ENCODE data around the gene COX4I1.
A peak's percentile ranks its signal among the peaks of the same experiment; 100 is the strongest.
"Not testable (repeated sequence)": the region's sequence is repeated elsewhere in the genome, so short reads cannot be mapped to it uniquely, and the experiment has no call there.

COX4I1 gene

DNA sequence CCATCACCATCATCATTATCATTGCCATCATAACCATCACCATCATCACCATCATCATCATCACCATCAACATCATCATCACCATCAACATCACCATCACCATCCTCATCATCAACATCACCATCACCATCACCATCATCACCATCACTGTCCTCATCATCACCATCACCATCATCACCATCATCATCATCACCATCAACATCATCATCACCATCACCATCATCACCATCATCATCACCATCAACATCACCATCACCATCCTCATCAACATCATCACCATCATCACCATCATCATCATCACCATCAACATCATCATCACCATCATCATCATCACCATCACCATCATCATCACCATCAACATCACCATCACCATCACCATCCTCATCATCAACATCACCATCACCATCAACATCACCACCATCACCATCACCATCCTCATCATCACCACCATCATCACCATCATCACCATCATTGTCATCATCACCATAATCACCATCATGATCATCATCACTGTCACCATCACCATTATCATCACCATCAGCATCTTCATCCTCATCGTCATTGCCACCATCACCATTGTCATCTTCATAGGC, 23.9 kb downstream of the COX4I1 start:
- no peak for DNase-seq

DNA sequence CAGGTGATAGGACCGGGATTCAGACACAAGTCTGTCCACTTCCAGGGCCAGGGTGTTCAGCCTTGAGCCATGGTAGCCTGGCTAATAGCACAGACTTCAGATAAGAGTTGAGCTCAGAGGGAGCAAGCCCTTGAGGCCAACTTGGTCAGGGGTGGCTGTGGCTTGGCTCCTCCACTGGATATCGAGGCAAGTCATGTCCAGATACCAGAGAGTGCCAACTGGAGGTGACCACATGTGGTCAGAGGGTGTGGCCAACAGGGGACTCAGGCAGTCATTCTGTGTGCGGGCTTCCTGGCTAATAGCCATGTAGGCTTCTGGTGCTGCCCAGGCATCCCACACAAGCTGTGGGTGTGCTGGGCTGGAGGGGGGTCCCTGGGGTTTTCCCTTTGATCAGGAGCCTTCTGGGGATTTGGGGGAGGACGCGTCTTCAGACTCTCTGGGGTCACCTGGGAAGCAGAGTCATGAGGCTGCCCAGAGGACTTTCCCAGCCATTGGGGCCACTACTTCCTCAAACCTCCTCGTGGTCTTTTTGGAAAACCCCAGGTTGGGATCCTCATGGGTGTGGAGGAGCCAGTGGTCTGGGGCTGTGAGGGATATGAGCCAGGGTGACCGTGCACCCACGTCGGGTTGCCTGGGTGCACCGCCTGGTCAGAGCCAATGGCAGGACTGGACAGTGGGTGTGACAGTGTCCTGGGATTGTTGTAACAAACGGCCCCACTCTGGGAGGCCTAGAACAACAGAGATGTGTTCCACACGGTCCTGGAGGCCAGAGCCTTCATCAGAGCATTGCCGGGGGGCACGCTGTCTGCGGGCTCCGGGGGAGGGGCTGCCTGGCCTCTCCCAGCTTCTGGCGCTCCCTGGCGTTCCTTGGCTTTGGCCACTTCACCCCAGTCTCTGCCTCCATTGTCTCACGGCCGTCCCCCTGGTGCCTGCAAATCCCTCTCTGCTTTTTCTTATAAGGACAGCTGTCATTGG, 25.0 kb downstream of the COX4I1 start:
- DNase-seq: no peak

DNA sequence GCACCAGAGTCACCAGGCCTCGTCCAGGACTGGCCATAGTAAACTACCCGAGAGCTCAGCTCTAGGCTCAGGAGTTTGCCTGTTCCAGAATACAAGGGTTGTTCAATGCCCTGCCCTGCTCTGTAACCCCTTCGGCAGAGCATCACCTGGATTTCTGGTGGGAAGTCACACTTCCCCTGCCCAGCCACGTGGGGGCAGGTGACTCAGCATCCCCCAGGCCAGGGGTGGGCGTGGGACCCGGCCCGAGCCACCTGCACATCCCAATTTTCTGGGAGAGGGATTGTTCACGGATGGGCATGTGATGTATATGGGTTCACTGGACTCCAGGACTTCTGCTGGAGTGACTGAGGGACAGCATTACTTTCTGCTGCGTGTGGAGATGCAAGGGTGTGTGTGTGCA, 25.8 kb downstream of the COX4I1 start:
- DNase-seq: no peak

DNA sequence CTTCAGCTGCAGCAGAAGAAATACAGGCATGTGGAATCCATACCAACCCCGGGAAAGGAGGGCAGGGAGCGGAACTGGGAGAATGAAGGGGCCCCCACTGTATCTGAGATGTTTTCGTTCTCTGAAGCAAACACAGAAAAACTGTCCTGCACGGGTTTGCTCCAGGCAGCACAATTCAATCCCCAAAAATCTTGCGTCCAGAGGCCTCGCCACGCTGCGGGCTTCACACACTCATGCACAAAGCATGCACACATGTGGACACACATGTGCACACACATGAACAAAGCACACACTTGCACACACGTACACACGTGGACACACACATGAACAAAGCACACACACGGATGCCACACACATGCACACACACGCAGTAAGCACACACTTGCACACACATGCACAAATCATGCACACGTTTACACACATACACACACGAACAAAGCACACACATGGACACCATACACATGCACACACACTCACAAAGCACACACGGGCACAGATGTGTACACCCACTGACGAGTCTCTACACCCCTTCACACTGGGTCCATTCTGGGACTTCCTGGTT, 27.3 kb downstream of the COX4I1 start:
- DNase-seq: no peak

DNA sequence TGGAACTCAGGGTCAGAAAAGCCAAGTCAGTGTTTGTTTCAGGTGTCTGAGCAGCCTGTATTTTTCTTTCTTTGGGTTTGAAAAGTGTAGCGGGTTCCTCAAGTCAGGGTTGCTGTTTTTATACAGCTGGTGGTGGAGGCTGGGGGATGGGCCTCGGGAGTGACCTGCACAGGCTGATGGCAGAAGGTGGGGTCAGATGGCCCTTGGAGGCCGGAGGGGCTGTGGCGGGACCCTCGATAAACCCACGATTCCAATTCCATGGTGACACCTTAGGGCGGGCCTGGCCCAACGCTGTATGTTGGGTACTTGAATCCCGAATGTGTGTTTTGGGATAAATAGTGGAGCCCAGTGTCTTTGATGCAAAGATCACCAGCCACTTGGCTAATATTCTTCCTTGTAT, 28.7 kb downstream of the COX4I1 start:
- DNase-seq: no peak

DNA sequence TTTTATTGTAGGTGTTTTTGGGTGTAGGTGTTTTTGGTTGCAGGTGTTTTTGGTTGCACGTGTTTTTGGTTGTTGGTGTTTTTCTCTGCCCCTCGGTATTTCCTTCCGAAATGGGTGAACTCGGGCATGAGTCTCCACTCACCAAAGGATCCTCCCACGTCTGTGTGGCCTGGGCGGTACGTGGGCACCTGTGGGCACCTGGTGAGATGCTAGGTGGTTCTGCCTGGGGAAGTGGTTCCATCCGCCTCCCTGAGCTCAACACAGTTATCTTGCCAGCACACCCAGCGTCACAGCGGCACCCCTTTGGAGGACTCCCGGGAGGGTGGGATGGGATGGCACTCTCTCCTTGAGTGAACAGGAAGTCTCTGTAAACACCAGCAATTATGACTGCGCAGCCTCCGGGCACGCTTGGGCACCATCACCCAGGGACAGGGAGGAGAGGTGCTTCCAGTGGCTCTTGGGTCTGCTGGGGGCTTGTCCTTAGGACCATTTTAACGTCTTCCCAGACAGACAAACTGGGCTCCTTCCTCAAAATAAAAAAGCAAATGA, 29.8 kb downstream of the COX4I1 start:
- no peak for DNase-seq

DNA sequence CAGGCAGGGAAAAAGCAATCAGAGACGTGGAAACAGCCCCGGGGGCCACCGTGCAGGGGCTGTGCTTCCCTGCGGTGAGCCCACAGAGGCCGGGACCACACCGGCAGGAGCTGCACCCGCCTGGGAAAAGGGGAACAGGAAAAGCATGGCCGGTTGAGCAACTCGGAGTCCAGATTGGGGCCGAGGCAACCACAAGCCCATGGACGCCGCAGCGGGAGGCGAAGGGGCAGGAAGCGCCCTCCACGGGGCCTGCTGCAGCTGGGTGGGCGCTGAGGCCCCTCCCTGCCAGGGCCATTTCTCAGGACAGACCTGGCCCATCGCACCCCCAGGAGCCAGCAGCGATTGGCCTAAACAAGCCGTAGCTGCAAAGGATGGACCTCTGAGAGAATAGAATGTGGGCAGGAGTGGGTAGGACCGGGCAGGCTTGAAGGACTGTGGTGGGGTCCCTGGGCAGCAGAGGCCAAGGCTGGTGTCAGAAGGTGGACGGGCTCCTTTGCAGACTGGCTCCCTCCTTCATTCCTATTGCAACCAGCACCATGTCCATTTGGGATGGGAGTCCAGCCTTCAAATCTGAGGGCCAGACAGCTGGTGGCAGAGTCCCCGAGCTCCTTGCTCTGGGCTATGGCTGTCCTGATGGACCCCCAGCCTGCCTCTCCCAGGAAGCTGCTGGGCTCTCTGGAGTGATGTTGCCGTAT, 30.4 kb downstream of the COX4I1 start:
- peak in 24 of 56 donors; percentile 4 to 57 (median 24) for DNase-seq

DNA sequence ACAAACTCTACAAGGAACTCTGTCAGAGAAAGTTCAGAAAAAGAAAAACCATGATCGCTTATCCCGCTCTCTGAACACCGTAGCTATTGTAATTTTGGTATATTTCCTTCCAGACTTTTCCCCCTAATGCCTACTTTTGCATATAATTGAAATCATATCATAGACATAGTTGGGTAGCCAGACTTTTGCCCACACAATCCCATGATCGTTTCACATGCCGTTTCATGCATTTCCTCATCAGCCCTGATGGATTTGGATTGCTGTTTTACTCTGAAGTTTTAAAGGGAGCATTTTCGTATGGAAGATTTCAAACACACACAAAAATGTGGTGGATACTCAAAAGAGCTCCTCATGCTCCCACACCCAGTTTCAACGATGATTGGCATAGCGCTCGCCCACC, 31.3 kb downstream of the COX4I1 start:
- no peak for DNase-seq

DNA sequence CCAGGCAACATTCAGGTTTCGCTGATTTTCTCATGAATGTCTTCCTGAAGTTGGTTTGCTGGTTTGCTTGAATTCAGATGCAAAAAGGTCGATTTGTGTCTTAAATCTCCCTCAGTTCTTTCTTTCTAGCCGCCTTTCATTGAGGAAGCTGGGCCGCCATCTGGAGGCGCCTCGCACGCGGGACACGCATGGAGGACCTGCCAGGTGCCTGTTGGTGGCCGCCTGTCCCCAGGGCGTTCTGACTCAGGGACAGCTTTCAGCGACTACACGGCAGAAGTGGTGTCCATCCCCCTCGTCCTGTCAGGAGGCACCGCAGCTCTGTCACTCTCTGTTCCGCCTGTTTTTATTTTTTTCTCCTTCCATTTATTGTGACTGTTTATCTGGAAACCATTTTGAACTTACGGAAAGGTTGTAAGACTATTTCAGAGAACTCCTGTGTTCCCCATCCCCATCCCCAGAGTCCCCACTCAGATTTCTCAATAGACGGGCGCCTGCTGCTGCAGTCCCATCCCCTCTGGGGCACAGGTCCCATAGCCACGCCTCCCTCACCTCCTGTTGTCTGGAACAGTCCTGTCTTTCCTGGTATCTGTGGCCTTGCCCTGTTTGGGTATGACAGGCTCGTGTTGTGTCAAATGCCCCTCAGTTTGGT, 33.2 kb downstream of the COX4I1 start:
- DNase-seq: peak in 6 of 56 donors; percentile 7 to 36 (median 10)

DNA sequence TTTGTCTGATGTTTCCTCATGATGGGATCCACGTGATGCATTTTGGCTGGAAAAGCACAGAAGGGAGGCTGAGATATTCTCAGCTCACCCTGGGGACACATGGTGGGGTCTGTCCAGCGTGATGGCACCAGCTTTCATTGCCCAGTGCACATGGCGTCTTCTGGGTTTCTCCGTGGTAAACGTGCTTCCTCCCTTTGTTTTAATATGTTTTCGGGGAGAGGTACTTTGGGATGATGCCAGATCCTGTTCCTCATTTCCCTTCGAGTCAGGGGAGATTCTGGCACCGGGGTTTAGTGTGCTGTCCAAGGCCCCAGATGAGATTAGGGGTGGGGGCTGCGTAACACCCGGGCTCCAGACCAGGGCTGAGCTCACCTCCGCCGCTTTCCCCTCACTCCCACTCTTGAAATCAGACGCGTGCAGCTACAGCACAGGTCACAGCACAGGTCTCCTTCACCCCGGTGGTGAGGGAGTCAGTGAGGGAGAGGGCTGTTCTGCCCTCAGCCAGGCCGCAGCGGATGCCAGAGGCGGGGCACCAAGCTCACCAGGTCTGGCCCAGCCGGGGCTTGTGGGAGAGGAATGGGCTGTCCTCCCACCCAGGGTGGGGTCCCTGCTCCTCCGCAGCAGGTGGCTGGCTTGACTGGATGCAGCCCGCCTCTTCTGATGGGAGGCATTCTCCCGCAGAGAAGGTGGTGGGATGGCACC, 33.9 kb downstream of the COX4I1 start:
- DNase-seq: peak in 1 of 56 donors; percentile 8

DNA sequence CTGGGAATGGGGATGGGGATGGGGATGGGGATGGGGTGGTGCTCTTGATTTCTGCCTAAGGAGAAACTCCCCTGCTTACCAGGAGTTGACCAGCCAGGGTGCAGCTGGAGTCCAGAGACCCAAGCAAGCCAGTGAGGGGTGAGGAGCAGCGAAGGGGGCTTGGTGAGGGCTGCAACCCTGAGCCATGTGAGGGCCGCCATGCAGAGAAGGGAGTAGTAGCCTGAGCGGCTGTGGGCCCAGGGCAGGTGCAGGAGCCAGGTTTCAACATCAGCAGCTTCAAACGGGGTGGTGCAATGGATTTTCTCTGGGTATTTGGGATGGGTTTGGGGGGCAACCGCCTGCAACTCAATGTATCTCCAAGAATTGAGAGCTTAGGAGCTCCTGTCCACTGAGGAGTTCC, 35.2 kb downstream of the COX4I1 start:
- no peak for DNase-seq

DNA sequence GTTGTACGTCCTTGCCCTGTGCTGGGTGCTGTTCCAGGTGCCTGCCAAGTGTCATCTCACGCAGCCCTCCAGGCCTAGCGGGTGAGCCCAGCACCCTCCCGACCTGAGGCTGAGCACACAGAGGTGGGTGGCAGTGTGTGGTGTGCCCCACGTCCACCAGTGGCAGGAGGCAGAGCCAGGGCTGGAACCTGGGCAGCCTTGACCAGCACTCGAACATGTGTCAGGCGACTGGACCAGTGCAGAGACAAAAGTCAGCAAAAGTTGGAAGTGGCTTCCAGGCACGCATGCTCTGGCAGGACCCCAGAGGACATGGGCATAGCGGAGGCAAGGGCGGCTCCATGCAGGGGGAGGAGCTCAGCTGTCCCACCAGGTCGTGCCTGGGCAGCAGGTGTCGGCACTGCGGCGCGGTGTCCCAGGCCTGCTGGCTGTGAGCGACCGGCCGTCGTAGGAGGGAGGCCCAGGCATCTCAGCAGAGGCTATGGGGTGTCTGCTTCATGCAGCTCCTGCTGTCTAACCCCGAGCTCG, 35.8 kb downstream of the COX4I1 start:
- DNase-seq: no peak

DNA sequence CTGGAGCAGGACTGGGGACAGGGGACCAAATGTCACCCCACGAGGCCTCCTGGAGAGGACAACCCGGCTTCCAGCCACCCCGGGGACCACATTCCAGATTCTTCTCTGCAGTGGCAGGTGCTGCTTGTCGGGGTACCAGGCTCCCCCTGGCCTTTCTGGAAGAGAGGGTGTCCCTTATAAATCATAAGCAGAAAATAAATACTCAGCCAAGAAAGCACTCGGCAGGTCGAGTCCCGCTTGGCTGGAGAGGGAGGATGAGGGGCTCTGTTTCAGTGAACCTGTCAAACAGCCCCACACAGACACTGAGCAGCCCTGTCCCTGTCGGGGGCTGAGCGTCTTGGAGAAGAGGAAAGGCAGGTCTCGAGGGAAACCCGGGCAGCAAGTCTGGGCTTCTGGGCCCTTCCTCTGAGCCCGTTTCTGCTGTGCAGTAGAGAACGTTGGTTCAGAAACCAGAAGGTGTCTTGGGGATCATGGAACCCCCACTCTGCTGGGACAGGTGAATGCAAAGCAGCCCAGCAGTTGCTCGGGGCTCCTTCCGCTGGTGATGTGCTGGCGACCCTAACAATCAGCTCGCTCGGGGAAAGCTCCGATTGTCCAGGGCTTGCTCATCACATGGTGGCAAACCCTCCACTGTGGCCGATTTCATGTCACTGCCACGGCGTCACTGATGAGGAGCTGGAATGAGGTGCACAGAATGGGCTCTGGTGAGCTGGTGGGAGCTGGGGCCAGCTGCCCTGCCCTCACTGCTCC, 36.6 kb downstream of the COX4I1 start:
- DNase-seq: no peak

DNA sequence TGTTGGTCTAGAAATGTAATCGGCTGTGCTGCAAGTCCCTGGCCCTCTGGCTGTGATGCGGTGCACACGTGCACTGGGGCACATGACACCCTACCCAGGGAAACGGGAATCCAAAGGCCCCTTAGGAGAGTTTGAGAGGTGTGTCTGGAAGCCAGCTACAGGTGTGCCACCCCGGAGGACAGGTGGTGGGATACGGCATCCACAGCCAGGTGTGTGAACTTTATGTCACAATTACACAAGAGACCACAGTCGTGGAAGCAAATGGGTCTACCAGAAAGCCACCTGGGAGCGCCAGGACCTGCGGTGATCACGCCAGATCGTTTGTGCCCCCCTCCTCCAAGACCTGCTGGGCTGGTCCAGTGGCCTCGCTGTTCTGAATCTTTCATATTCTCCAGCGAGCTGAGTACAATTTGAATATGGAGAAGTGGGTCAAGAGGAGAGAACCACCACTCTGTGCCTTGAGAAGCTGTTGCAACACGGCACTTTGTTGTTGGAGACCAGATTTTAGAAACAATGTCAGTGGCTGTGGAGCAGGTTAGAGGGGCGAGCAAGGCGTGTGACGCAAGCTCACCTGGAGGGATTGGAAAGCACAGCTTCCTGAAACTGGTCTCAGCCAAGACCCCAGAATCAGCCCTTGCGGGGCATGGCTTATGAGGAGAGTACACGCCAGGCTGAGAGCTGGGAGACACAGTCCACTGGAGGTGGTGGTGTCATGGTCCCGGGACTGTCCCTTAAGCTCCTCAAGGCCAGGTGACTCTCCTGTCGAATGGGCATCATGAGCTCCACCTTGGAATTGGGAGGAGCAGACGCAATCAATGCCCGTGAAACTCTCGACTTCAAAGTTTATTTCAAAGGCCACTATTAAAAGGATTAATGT, 37.4 kb downstream of the COX4I1 start:
- no peak for DNase-seq

DNA sequence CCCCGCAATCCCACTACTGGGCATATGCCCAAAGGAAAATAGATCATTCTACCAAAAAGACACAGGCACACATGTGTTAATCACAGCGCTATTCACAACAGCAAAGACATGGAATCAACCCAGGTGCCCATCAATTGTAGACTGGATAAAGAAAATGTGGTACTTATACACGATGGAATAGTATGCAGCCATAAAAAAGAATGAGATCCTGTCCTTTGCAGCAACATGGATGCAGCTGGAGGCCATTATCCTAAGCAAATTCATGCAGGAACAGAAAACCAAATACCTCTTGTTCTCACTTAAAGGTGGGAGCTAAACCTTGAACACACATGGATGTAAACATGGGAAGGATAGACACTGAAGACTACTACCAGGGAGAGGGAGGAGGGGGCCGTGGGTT, 38.2 kb downstream of the COX4I1 start:
- not testable (repeated sequence) for DNase-seq

DNA sequence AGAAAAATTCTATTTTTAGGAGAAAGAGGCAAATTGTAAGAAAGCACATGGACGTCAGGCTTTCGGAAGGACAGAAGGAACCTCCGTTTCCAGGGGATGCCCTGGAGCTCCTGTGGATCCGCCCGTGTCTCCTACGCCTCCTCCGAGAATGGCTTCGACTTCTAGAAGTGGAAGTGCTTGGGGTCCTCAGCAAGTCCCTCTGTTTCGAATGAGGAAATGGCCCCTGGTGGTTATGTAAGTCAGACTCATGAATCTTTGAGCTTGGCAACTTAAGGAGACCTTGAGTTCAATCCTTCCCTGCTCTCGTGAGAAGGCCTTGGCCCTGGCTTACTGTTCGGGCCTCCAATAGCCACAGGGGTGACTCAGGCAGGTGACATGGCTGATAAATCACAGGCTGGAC, 38.9 kb downstream of the COX4I1 start:
- peak in 1 of 56 donors; percentile 38 for DNase-seq

DNA sequence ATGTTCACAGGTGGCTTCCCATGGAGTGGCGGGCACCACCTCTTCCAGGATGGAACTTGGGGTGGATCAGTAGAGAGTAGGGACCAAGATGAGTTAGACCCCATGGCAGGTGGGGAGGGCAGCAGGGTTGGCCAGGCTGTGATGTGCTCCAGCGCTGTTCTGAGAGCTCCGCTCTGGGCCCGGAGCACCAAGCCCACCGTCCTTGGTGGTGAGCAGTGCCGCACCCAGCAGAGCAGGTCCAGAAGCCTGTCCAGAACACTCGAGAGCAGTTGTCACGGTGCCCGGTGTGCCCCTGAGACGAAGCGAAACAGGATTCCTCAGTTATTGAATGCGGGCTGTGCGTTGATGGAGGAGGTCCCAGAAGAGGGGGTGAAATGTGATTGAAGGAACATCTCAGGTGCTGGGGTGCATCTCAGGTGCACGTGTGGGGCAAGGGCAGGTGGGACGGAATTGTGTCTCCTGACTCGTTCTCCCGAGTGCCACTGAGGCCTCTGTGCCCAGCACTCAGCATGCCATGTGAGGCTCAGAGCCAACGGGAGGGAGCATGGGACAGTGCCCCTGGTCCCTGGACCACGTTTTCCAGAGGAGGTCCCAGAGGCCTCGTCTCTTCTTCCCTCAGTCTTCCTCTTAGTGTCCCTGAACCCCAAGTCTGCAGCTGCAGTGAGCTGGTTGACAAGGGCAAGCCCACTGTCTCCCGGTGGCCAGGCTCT, 39.5 kb downstream of the COX4I1 start:
- no peak for DNase-seq
